Inflammatory macrophage (primary cell): ENCODE measurements around the gene NOD2.
A peak's percentile ranks its signal among the peaks of the same experiment; 100 is the strongest.

Experiments used
- DNase-seq, 2 donors: peaks; one replicate each; pipeline ENCODE4 v3.0.0-alpha.2; 2020 to 2022

NOD2 gene

GRCh38 chr16:50717494-50717893 lies 24.1 kb downstream of the NOD2 start:
- DNase-seq, result no peak

GRCh38 chr16:50718061-50718760 lies 24.8 kb downstream of the NOD2 start:
- no peak for DNase-seq

GRCh38 chr16:50718761-50719400 lies 25.5 kb downstream of the NOD2 start:
- no peak for DNase-seq

- DNase-seq, result peak in 1 of 2 donors; percentile 68
Observed at GRCh38 chr16:50719401-50720337, 26.3 kb downstream of the NOD2 start.

GRCh38 chr16:50721549-50722404 lies 28.4 kb downstream of the NOD2 start:
- no peak for DNase-seq

GRCh38 chr16:50722405-50722737 lies 29.0 kb downstream of the NOD2 start:
- no peak for DNase-seq

- DNase-seq, result no peak
Observed at GRCh38 chr16:50722960-50723359, 29.6 kb downstream of the NOD2 start.

- DNase-seq, result no peak
Observed at GRCh38 chr16:50724306-50724705, 30.9 kb downstream of the NOD2 start.

- no peak for DNase-seq
Observed at GRCh38 chr16:50731130-50731988, 38.0 kb downstream of the NOD2 start.

- DNase-seq, result no peak
Observed at GRCh38 chr16:50731989-50732832, 38.8 kb downstream of the NOD2 start.

GRCh38 chr16:50733468-50733867 lies 40.1 kb downstream of the NOD2 start:
- no peak for DNase-seq

- DNase-seq, result peak; percentile 84 to 88
Observed at GRCh38 chr16:50735629-50736122, 42.3 kb downstream of the NOD2 start.

- DNase-seq, result no peak
Observed at GRCh38 chr16:50736448-50736847, 43.0 kb downstream of the NOD2 start.

GRCh38 chr16:50737420-50737959 lies 44.1 kb downstream of the NOD2 start:
- DNase-seq, result no peak

GRCh38 chr16:50739031-50739430 lies 45.6 kb downstream of the NOD2 start:
- DNase-seq, result no peak

- DNase-seq, result peak; percentile 27 to 45
Observed at GRCh38 chr16:50740736-50741135, 47.3 kb downstream of the NOD2 start.

- no peak for DNase-seq
Observed at GRCh38 chr16:50741225-50741780, 47.9 kb downstream of the NOD2 start.

GRCh38 chr16:50741781-50742575 lies 48.6 kb downstream of the NOD2 start, which contains the start of gene CYLD:
TSS of gene CYLD (plus strand) at chr16:50742086. CDS start at chr16:50749699, 7,613 bp downstream.
- DNase-seq, result peak; percentile 100
